SK-N-MC (cell line): ENCODE data around the gene NECAB2.

ENCODE experiments used
- EZH2 ChIP-seq: fragments of 200-600 bp; sonication (generic); IDR thresholded peaks from one replicate; pipeline ENCODE4 v1.6.1; 2017; ENCODE audit warnings: antibody characterized with exemption
- FOXP2 ChIP-seq: optimal IDR thresholded peaks from 2 replicates; pipeline ENCODE3; 2011; ENCODE audit warnings: mild to moderate bottlenecking, moderate library complexity; ENCODE audit not compliant: insufficient read depth; ENCODE audit errors: extremely low read length, control extremely low read depth
- POLR2AphosphoS5 ChIP-seq: IDR thresholded peaks from 2 replicates; pipeline ENCODE4 v1.6.1; 2012; ENCODE audit warnings: mild to moderate bottlenecking, low read depth, low read length, borderline replicate concordance

- TF ChIP-seq EZH2: no peak
- TF ChIP-seq POLR2AphosphoS5: no peak
- no peak for TF ChIP-seq FOXP2
These were observed 30.8 kb upstream of the NECAB2 start for GRCh38 chr16:83937267-83937666.
